H1 (cell line): ENCODE results near the gene ZNF729. TPM values are rescaled to one million over a fixed set of nuclear protein-coding genes. Genes with fewer than 3 reads are reported as not detected.

ENCODE experiments used
- CTCF ChIA-PET: fragments of 300-600 bp; sonication (Branson Sonifier 250); formaldehyde crosslinking; loops from one replicate; lab custom pipeline; 2021; ENCODE audit not compliant: partially characterized antibody; lab: Charles Lee
- POLR2A ChIA-PET: fragments of 300-600 bp; sonication (Branson Sonifier 250); formaldehyde crosslinking; loops from one replicate; lab custom pipeline; 2021; ENCODE audit warnings: inconsistent platforms; ENCODE audit not compliant: partially characterized antibody; lab: Charles Lee
- DNase-seq, 2 experiments: peaks; one replicate each; pipeline versions ENCODE4 v3.0.0 to v3.0.0-alpha.2; 2010 to 2022; ENCODE audit warnings: low spot score in 2 of 2, low read depth in 1 of 2, mixed read lengths in 1 of 2
- FAIRE-seq: peaks from 2 replicates; lab custom pipeline; 2011; peaks lifted over from hg19 to GRCh38; lab: Jason Lieb, UNC
- H2AFZ ChIP-seq: 2 replicates; pipeline ENCODE4 v1.8.1; 2012; ENCODE audit warnings: low read length, inconsistent platforms
- H2AK5ac ChIP-seq: 2 replicates; pipeline ENCODE4 v1.6.1; 2013; ENCODE audit warnings: low read depth, low read length
- H2BK120ac ChIP-seq: replicated peaks from 2 replicates; pipeline ENCODE3; 2013; ENCODE audit warnings: low read depth, low read length, inconsistent platforms
- H2BK12ac ChIP-seq: 2 replicates; pipeline ENCODE4 v1.6.1; 2013; ENCODE audit warnings: low read depth, low read length
- H2BK15ac ChIP-seq: 2 replicates; pipeline ENCODE4 v1.6.1; 2013; ENCODE audit warnings: low read length
- H2BK20ac ChIP-seq: 2 replicates; pipeline ENCODE4 v1.6.1; 2013; ENCODE audit warnings: low read length
- H2BK5ac ChIP-seq: 2 replicates; pipeline ENCODE4 v1.6.1; 2013; ENCODE audit warnings: low read depth, low read length
- H3K14ac ChIP-seq: 2 replicates; pipeline ENCODE4 v1.6.1; 2013; ENCODE audit warnings: inconsistent platforms; ENCODE audit not compliant: insufficient read length
- H3K18ac ChIP-seq: 2 replicates; pipeline ENCODE4 v1.6.1; 2013; ENCODE audit warnings: low read length; ENCODE audit errors: extremely low read depth
- H3K23ac ChIP-seq: 2 replicates; pipeline ENCODE4 v1.6.1; 2013; ENCODE audit warnings: inconsistent platforms; ENCODE audit not compliant: insufficient read length
- H3K23me2 ChIP-seq: 2 replicates; pipeline ENCODE4 v1.6.1; 2013; ENCODE audit warnings: low read depth, low read length
- H3K27ac ChIP-seq: 2 replicates; pipeline ENCODE4 v1.6.1; 2011; ENCODE audit warnings: low read depth, low read length, inconsistent platforms
- H3K27me3 ChIP-seq, 4 experiments: replicated peaks in 1 of 4; 1 replicate in 1 of 4; 2 replicates in 3 of 4; pipeline versions ENCODE4 v1.6.1 to v1.8.1; 2011 to 2013; ENCODE audit warnings: low read length in 3 of 4, mild to moderate bottlenecking in 3 of 4, inconsistent platforms in 2 of 4, mixed read lengths in 2 of 4, moderate library complexity in 1 of 4; ENCODE audit not compliant: control insufficient read depth in 3 of 4, insufficient read depth in 3 of 4; ENCODE audit errors: extremely low read depth in 1 of 4
- H3K36me3 ChIP-seq, 4 experiments: 2 replicates each; pipeline versions ENCODE4 v1.6.1 to v1.8.1; 2011 to 2013; ENCODE audit warnings: mild to moderate bottlenecking in 4 of 4, low read length in 3 of 4, moderate library complexity in 2 of 4, control low read depth in 1 of 4, inconsistent platforms in 1 of 4; ENCODE audit not compliant: insufficient read depth in 4 of 4, control insufficient read depth in 2 of 4
- H3K4ac ChIP-seq: replicated peaks from 2 replicates; pipeline ENCODE3; 2013; ENCODE audit warnings: low read length, low read depth, mixed read lengths, inconsistent platforms; ENCODE audit not compliant: insufficient read length
- H3K4me1 ChIP-seq, 4 experiments: replicated peaks in 1 of 4; 1 replicate in 1 of 4; 2 replicates in 3 of 4; pipeline versions ENCODE4 v1.6.1 to v1.8.1; 2011 to 2013; ENCODE audit warnings: low read length in 3 of 4, inconsistent platforms in 2 of 4, mixed read lengths in 1 of 4; ENCODE audit not compliant: insufficient read depth in 4 of 4, control insufficient read depth in 3 of 4
- H3K4me2 ChIP-seq, 2 experiments: 2 replicates each; pipeline versions ENCODE4 v1.6.1 to v1.8.1; 2011 to 2013; ENCODE audit warnings: low read depth in 2 of 2, low read length in 2 of 2, control low read depth in 1 of 2, inconsistent platforms in 1 of 2, mild to moderate bottlenecking in 1 of 2; ENCODE audit not compliant: insufficient read depth in 1 of 2
- H3K4me3 ChIP-seq, 4 experiments: fragments of 200-600, 300-600 bp in 1 of 4; sonication (generic), shearing (Covaris generic), sonication (Bioruptor Twin) in 1 of 4; 2 replicates each; pipeline versions ENCODE4 v1.5.1 to v1.8.1; 2011 to 2016; ENCODE audit warnings: low read length in 4 of 4, low read depth in 3 of 4, control low read depth in 2 of 4, inconsistent platforms in 2 of 4, mild to moderate bottlenecking in 2 of 4, mixed read lengths in 1 of 4, moderate library complexity in 1 of 4; ENCODE audit not compliant: insufficient read depth in 2 of 4; ENCODE audit errors: extremely low read depth in 1 of 4
- H3K56ac ChIP-seq: replicated peaks from 2 replicates; pipeline ENCODE3; 2013; ENCODE audit warnings: low read depth, mild to moderate bottlenecking, mixed read lengths, low read length, inconsistent platforms; ENCODE audit not compliant: insufficient read length
- H3K79me1 ChIP-seq: 2 replicates; pipeline ENCODE4 v1.6.1; 2013; ENCODE audit warnings: low read depth, low read length, control low read depth
- H3K79me2 ChIP-seq, 2 experiments: 2 replicates each; pipeline versions ENCODE4 v1.6.1 to v1.8.1; 2012 to 2013; ENCODE audit warnings: low read length in 2 of 2, mild to moderate bottlenecking in 2 of 2, inconsistent platforms in 1 of 2; ENCODE audit not compliant: insufficient read depth in 2 of 2, control insufficient read depth in 1 of 2
- H3K9ac ChIP-seq, 4 experiments: replicated peaks in 1 of 4; 1 replicate in 1 of 4; 2 replicates in 3 of 4; pipeline versions ENCODE4 v1.6.1 to v1.8.1; 2011 to 2013; ENCODE audit warnings: low read depth in 3 of 4, low read length in 3 of 4, control low read depth in 2 of 4, mild to moderate bottlenecking in 2 of 4, moderate library complexity in 2 of 4, inconsistent platforms in 1 of 4; ENCODE audit errors: extremely low read depth in 1 of 4
- H3K9me3 ChIP-seq, 2 experiments: 2 replicates each; pipeline versions ENCODE4 v1.6.1 to v1.8.1; 2012 to 2013; ENCODE audit warnings: mild to moderate bottlenecking in 2 of 2, moderate library complexity in 2 of 2, control low read depth in 1 of 2, inconsistent platforms in 1 of 2, low read depth in 1 of 2, low read length in 1 of 2, mixed read lengths in 1 of 2; ENCODE audit not compliant: insufficient read depth in 2 of 2
- H4K20me1 ChIP-seq, 2 experiments: replicated peaks in 1 of 2; 2 replicates each; pipeline versions ENCODE3 to v1.8.1; 2011 to 2013; ENCODE audit warnings: inconsistent platforms in 2 of 2, low read length in 2 of 2, mild to moderate bottlenecking in 1 of 2; ENCODE audit not compliant: insufficient read depth in 2 of 2, control insufficient read depth in 1 of 2
- H4K5ac ChIP-seq: 2 replicates; pipeline ENCODE4 v1.6.1; 2013; ENCODE audit warnings: low read length, low read depth, mixed read lengths, inconsistent platforms; ENCODE audit not compliant: insufficient read length
- H4K8ac ChIP-seq: 2 replicates; pipeline ENCODE4 v1.8.0; 2013; ENCODE audit warnings: mild to moderate bottlenecking, moderate library complexity, low read length, inconsistent platforms; ENCODE audit not compliant: insufficient read depth; ENCODE audit errors: extremely low read depth
- H4K91ac ChIP-seq: replicated peaks from 2 replicates; pipeline ENCODE3; 2013; ENCODE audit warnings: low read length, mixed read lengths, inconsistent platforms; ENCODE audit not compliant: insufficient read length
- GTF2F1 ChIP-seq: IDR thresholded peaks from 2 replicates; pipeline ENCODE4 v1.6.1; 2012; ENCODE audit warnings: low read depth, low read length, improper control_type of control experiment, borderline replicate concordance
- SUZ12 ChIP-seq: fragments of 200-600 bp; sonication (generic); IDR thresholded peaks from 2 replicates; pipeline ENCODE4 v1.6.1; 2012; ENCODE audit warnings: mild to moderate bottlenecking, inconsistent platforms, low read length, moderate library complexity, mixed read lengths
- WGBS, 2 experiments: shearing (Covaris generic) in 1 of 2; methylation state at CpG; one replicate each; pipeline versions ENCODE4 v1.1.6 to v1.1.7; 2013 to 2015; ENCODE audit warnings: low lambda C conversion rate in 2 of 2, mixed read lengths in 2 of 2, inconsistent platforms in 1 of 2, low coverage in 1 of 2, missing lambda C conversion rate in 1 of 2; ENCODE audit not compliant: insufficient replicate concordance in 2 of 2, insufficient coverage in 1 of 2, insufficient read length in 1 of 2; ENCODE audit errors: extremely low coverage in 1 of 2, missing lambda C conversion rate in 1 of 2; 5-methylcytosine and 5-hydroxymethylcytosine counted together
- polyA plus RNA-seq, 7 experiments: library from polyadenylated mRNA; depleted of rRNA in 3 of 7; stranded (reverse) in 5 of 7; unstranded in 2 of 7; fragments of >200 nt in 5 of 7; fragments of 200-250 nt in 2 of 7; gene quantifications; 1 replicate in 5 of 7; 2 replicates in 1 of 7; 4 replicates in 1 of 7; pipeline versions ENCODE4 v1.2.1 to v1.2.3, GENCODE V29; 2011 to 2013; ENCODE audit warnings: missing spikeins in 2 of 7, mixed read lengths in 2 of 7
- total RNA-seq: library from RNA; stranded (reverse); fragmentation: NEBNext Ultra II Directional; extraction: Animal tissue kit (Norgen Biotek cat#: 25700); gene quantifications from 2 replicates; pipeline ENCODE4 v1.2.1, GENCODE V29; 2021

The ZNF729 gene
- total and polyA plus RNA-seq, 2 of the 8 experiments (the other 6 are each of a cell fraction or from before 2014, with no cell fraction given) = not detected

- Histone ChIP-seq H2BK12ac (no peak overlapping the region), H3K27ac (no peak overlapping the region), H3K79me2 (no peaks in the 10 kb centered on the region), H3K9me3 (peaks cover 72 to 96% of the 10 kb centered on the region in 2 experiments), H3K79me1 (no peaks in the 10 kb centered on the region), H3K23me2 (no peaks in the 10 kb centered on the region), H4K20me1 (no peaks in the 10 kb centered on the region), H2AFZ (no peak overlapping the region), H3K4ac (no peak overlapping the region), H3K27me3 (no peaks in the 10 kb centered on the region), H2BK120ac (no peak overlapping the region), H2BK5ac (no peak overlapping the region), H4K5ac (no peak overlapping the region), H3K4me1 (no peaks in the 10 kb centered on the region), H3K36me3 (no peaks in the 10 kb centered on the region; a peak in 1 of 8 replicates)
- ChIA-PET CTCF (no interaction called here), POLR2A (no interaction called here)
- FAIRE-seq = no peak
- no peak for TF ChIP-seq GTF2F1
- TF ChIP-seq SUZ12 = no peak
- TF ChIP-seq, all 59 proteins: peak for 0
- Histone ChIP-seq H4K8ac (no peak overlapping the region), H4K91ac (no peak overlapping the region), H3K14ac (no peak overlapping the region), H2AK5ac (no peak overlapping the region), H3K18ac (no peak overlapping the region), H2BK20ac (no peak overlapping the region), H3K56ac (no peak overlapping the region), H3K4me2 (no peak overlapping the region), H3K9ac (no peak overlapping the region), H3K4me3 (no peak overlapping the region), H3K23ac (no peak overlapping the region), H2BK15ac (no peak overlapping the region)
- 79% methylated on average over 2 of the region's 2 CpGs; no CpG with 5 or more reads in 1 of the 2 experiments for WGBS, 2 experiments
- no peak for DNase-seq
Measured at GRCh38 chr19:22335716-22336115, 49.5 kb downstream of the ZNF729 start.
